Measurements from ENCODE around the gene CLEC4G.

The CLEC4G gene

DNA sequence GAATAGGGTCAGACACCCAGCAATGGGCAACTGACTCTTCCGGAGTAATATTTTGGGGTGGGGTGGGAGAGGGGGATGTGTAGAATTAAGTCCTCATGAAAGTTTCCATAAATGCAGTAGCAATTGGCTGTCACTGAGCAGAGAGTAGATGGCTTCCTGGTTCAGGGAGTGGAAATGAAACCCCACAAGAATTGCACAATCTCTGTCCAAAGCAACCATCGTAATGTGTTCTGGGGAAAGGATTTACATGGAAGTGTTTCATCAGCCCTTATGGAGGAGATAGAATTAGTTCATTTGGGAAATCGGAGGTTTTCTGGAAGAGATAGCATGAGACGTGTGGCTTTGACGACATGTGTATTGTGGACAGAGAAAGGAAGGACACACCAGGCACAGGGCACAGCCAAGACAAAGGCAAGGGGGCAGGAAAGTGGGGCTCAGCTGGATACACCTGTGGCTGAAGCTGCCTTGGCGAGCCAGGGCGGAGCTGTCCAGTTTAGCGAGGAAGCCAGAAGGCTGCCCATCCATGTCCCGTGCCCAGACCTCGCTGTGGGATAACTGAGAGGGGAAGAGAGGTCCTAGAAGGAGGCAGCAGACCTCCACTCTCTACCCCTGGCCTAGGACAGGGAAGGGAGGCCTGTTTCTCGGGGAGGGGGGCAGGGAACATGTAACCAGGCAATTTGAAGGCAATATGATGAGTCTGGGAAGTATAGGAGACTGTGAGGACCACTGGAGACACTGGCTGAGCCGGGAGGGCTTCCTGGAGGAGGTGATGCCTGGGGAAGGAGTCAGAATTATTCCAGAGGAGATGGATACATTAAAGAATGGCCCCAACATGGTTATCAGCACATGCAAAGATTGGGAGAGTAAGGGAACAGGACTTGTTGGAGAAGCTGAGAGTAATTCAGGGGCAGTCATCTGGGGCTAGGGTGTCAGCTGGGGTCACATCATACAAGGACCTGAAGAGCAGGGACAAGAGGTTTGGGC lies 2.6 kb upstream of the CLEC4G start:
- TF ChIP-seq CTCF (IDR thresholded peaks at IDR 0.05; ENCODE audit: low read depth, low read length, missing control alignments), result no peak
- DNase-seq (ENCODE audit: low read depth), result no peak
- no peak overlapping the region for H3K4me3 ChIP-seq (ENCODE audit: low read depth, low read length)

DNA sequence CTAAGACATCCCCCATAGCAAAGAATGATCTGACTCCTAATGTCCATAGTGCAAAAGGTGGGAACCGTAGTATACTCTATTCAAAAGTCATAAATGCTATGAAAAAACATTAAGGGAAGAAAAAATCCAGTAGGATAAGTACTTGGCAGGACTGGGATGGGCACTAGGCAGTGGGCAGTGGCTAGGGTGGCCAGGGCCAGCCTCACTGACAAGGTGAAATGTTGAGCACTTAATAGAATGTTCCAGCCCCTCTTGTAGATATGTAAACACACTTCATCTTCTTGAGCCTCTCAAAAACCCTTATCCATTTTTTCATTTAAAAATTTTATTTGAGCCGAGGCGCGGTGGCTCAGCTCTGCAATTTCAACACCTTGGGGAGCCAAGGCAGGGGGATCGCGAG lies 1.5 kb upstream of the CLEC4G start:
- no peak for DNase-seq (ENCODE audit: low read depth)
- no peak for TF ChIP-seq CTCF (IDR thresholded peaks at IDR 0.05; ENCODE audit: low read depth, low read length, missing control alignments)
- no peak overlapping the region for H3K4me3 ChIP-seq (ENCODE audit: low read depth, low read length)

GRCh38 chr19:7731615-7732014 lies 295 bp downstream of the CLEC4G start:
- no peak overlapping the region for H3K4me3 ChIP-seq (ENCODE audit: low read depth, low read length)
- TF ChIP-seq CTCF (IDR thresholded peaks at IDR 0.05; ENCODE audit: low read depth, low read length, missing control alignments), result no peak
- DNase-seq (ENCODE audit: low read depth), result no peak

- TF ChIP-seq CTCF (IDR thresholded peaks at IDR 0.05; ENCODE audit: low read depth, low read length, missing control alignments), result no peak
- DNase-seq (ENCODE audit: low read depth), result no peak
- no peak overlapping the region for H3K4me3 ChIP-seq (ENCODE audit: low read depth, low read length)
Observed at GRCh38 chr19:7731218-7731595, 703 bp downstream of the CLEC4G start.

- no peak overlapping the region for H3K4me3 ChIP-seq (ENCODE audit: low read depth, low read length)
- TF ChIP-seq CTCF (IDR thresholded peaks at IDR 0.05; ENCODE audit: low read depth, low read length, missing control alignments), result no peak
- no peak for DNase-seq (ENCODE audit: low read depth)
Observed at GRCh38 chr19:7730286-7731217, 1.4 kb downstream of the CLEC4G start.

DNA sequence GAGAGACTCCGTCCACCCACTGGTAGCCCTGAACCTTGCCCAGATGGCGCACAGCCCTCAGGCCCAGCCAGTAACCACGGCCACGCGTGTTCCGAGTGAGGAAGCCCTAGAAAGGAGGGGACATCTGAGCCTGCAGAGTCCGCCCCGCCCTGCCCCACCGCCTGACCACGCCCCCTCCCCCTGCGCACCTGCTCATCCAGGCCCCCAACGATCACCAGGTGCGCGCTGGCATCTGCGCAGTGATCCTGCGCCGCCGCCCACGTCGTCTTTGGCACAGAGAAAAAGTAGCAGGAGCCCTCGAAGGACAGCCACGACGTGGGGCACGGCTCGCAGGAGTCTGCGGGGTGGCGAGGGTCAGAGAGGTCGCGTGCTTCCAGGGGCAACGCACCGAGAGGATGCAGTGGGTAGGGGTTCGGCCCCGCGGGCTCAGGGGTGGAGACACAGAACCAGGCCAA lies 2.1 kb downstream of the CLEC4G start:
- no peak overlapping the region for H3K4me3 ChIP-seq (ENCODE audit: low read depth, low read length)
- no peak for TF ChIP-seq CTCF (IDR thresholded peaks at IDR 0.05; ENCODE audit: low read depth, low read length, missing control alignments)
- DNase-seq (ENCODE audit: low read depth), result no peak

Measured in GM12864 (cell line).